GM19238 (cell line): ENCODE results near the gene ZSCAN1.

ENCODE experiments used
- DNase-seq: peaks from one replicate; pipeline ENCODE4 v3.0.0; 2011; ENCODE audit warnings: low spot score; ENCODE audit not compliant: insufficient read length

Gene ZSCAN1

DNA sequence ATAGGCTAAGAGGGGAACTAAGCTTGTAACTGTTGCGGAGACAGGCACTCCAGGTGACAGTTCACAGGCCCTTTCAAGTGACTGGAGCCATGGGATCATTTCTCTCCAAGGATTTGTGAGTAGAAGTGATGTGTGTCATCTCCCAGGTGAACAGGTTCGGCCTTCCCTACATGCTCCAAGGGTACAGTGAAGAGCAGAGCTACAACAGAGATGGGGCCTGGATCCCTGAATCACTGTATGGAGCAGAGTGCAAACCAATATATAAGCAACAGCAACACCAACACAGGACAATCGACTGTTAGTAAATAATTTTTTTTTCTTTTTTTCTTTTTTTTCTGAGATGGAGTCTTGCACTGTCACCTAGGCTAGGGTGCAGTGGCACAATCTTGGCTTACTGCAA is 49.2 kb downstream of the ZSCAN1 start:
- no peak for DNase-seq

DNA sequence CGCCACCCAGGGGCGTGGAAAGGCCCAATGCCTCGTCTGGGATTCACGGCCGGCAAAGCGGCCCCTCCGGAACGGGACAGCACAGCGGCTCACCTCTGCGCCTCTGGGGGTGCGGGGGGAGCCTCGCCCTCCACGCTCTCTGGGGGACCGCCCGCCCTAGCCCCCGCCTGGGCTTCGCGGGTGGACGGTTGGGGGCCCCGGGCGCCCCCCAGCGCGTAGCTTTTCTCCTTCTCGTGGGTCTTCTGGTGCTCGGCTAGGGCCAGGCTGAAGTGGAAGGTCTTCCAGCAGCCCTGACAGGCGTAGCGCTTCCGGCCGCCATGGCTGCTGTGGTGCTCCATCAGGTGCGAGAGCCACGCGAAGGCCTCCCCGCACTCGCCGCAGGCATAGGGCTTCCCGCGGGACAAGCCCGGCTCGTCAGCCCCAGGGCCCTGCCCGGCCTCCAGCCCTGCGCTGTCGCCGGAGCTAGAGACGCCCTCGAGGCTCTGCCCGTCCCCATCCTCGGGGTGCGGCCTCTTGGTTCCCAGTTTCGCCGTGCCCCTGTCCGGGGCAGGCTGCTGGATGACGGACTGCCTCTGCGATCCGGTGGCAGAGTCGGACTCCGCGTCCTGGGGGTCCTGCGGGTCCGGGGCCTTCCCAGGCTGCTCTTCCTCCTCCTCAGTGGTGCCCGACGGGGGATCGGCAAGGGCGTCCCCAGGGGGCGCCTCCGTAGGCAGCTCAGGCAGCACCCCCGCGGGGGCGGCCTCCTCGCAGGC is 50.9 kb downstream of the ZSCAN1 start:
- DNase-seq = no peak

DNA sequence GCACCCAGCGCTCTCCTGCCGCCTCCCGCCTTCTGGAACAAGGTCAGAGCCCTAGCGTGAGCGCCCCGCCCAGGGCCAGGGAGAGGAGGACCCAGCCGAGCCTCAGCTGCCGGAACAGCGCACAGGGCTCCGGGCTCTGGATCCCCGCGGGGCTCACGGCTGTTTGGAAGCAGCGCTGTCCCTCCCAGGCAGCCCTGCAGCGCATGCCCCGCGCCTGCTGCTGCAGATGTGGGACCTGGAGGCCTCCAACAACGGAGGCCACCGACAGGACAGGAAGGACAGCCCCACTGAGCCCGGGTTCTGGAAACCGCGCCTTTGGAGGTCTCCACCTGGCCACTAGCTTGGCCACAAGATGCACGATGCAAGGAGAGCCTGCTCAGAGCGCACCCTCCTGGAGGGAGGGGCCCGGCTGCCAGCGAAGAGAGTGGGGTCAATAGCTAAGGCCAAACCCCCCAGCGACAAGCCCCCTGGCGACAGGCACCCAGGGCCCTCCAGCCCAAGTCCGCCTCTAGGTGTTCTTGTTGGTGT is 51.6 kb downstream of the ZSCAN1 start:
- DNase-seq = no peak

DNA sequence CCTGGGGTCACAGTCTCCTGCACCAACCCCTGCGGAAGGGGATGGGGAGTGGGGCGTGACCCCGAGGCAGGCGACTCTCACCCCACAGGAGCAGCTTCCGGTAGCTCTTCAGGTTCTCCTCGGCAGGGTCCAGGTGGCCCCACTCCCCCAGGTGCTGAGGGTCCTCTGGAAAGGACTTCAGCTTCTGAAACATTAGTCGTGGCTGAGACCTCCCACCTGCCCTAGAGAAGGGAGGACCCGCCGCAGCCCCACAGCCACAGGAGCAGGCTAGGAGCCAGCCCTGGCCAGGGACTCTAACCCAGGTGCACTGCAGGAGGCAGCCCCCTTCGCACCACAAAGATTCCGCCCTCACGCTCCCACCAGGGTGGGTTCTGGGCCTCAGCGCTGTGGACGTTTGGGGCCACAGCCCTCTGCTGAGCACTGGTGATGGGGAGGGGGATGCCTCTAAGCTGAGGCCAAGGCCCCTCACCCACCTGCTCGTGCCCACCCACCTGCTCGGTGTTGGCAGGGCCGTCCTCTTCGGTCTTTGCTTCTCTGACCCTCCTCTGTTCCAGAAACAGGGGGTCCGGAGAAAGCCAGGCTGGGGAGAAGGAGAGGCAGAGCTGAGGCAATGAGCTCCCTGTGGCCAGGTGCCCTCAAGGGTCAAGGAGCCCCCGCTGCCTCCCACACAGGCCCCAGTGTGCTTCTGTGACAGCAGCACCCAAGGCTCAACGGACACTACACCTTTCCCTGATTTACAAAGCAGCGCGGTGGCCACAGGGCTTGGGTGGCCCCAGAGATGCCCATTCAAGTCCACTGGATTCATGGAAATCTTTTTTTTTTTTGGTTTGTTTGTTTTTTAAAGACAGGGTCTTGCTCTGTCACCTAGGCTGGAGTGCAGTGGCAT is 53.2 kb downstream of the ZSCAN1 start:
- no peak for DNase-seq

DNA sequence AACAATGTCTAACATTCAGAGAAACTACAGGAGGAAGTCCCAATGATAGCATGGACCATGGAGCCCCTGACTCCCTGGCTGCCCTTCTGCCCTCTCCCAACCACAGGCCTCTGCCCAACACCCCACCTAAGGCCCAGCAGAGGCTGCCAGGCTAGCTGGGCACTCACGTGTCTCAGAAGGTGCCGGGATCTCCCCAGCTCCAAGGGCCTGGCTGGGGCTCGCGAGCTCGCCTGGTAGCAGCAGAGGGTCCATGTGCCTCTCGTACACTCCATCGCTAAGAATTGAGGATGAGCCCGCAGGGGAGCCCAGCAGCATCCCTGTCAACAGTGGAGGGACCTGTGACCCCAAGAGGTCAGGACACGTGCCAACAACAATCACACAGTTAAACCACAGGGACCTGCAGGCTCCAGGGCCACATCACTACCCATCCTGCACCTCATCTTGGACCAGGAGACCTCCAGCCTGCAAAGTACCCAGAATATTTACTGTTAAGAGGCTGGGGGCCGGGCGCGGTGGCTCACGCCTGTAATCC is 54.8 kb downstream of the ZSCAN1 start:
- DNase-seq = no peak

DNA sequence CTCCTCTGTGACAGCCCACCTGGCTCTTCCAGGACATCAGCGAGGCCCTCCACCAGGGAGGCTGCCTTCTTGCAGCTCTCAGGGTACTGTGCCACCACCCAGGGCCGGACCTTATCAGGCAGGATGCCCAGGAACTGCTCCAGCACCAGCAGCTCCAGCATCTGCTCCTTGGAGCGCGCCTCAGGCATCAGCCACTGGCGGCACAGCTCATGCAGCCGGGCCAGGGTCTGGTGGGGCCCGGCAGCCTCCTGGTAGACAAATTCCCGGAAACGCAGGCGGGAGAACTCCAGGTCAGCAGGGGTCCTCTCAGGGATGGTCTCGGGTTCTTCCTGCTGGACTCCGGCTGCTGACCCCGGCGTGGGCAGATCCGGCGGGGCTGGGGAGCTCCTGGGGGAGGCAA is 56.0 kb downstream of the ZSCAN1 start:
- DNase-seq = no peak

DNA sequence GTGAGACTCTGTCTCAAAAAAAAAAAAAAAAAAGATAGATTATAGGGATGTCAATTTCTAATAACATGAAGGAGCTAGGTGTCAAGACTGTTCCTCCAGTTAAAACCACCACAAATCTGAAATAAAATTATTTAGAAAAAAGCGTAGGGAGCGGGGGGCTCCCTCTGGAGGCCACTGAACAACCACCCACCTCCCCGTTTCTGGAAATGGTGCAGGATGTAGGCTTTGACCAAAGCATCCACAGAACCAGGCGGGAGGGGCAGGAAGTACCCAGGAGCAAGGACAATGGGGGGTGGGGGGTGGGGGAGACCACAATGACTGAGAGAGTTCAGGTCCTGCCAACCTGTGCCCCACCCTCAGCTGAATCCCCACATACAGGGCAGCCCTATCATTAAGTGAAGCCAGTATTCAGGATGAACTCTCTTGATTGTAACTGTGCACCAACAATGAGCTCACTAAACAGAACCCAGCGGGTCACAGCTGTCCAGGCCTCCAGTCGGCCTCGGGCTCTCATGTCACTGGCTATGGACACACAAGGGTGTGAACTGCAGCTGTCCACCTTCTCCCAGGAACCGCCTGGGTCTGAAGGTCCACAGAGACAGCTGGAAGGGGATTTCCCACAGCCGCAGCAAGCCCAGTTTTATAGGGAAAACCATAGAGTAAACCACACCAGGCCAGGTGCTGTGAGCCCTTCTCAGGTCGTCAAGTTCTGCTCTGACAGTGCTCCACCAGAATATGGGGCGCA is 57.6 kb downstream of the ZSCAN1 start:
- DNase-seq = no peak

DNA sequence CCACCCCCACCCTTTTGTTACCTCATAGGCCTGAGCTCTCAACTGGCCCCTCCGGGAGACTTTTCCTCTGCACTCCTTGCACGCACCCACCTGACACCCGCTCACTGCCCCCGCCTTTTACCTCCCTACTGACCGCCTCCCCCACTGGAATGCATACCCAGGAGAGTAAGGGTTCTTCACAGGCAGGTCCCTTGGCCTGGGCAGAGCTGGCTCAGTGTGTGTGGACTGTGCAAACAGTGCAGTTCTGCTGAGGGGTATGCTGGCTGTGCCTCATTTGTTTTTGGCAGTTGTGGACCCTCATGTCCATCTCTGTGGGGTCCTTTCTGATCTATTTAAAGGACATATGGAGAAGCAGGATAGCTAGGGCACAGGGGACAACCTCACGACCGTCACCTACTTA is 59.2 kb downstream of the ZSCAN1 start:
- DNase-seq = no peak

DNA sequence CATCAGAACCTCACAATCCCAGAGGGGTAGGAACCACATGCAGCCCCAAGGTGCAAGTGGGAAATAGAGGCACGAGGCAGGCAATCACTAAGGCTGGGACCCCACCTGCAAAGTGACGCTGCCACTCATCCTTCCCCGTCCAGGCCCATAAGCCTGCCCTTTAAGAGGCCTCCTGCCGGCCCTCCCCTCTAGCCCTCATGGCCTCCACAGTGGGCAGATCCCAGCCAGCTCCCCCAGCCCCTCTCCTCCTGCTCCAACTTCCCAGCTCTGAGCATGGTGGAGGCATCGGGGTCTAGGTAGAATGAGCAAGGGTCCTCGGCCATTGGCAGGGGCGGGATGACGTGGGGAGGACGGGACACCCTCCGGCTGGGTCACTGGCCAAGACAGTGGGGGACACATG is 61.5 kb downstream of the ZSCAN1 start:
- DNase-seq = no peak

DNA sequence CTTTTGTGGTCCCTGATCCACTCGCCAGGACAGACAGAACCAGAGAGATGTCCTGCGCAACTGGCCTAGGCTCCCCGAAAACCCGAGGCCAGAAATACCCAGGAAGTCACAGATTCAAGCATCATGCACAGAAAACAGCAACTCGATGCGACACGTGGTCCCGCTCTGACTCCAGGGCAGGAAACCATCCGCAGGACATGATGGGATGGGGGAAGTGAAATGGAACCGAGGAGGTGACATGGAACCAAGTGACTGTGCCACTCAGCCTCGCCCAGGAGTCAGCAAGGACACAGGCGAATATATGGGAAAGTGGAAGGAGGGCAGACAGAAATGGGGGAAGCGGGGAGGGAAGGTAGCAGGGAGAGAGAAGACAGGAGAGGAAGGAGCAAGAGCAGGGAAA is 63.1 kb downstream of the ZSCAN1 start:
- no peak for DNase-seq

DNA sequence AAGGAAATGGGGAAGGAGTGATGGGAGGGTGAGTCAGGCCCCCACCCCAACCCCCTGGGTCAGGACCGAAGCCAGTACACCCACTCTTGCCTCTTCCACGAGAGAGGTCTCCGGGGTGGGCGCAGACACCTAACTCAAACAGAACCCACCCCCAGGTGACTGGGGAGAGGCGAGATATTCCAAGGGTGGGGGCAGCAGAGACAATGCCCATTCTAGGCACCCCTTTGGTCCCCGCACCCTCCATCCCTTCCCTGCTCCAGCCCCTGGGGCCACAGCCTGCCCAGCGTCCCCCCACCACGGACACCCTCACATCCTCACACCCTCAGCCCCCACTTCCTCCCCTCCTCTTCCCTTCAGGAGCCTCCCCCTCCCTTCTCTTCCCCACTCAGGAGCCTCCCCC is 63.5 kb downstream of the ZSCAN1 start:
- DNase-seq = no peak

DNA sequence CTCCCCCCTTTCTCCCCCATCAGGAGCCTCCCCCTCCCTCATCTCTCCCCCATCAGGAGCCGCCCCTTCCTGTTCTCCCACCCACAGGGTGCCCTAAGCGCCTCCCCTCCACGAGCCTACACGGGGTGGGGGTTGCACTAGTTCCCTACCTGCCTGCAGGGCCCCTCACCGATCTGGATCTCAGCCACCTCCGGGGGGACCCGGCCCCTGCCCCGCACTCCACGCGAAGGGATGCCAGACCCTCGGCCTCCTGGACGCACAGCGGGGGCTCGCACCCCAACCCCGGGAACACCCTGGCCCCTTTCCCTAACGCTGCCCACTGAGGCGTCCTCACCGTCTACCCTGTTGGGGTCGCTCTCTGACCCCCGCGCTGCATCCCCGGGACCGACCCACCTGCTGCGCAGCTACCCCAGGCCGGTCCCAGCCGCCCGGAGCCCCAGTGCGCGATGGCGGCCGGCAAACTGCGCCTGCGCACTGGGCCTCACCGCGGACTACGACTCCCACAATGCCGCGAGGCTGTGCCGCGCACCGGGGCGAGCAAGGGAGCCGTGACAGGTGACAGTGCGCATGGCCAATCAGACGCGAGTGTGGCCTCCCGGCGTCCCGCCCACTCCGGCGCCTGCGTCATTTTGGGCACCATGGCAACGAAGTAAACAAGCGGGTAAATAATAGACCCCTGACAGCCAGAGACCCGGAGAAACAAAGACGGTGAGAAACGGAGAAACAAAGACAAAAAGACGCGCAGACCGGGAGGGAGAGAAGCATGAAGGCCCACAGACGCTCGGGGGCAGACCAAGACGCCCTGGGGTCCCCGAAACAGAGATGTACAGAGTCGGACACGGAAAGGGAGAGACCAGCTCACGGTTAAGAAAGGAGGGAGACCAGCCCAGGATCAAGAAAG is 64.2 kb downstream of the ZSCAN1 start, which contains the start of gene ZSCAN18:
Gene ZSCAN18, minus strand, starts transcription at position 451 of the 901 bp plus-strand sequence. CDS start 7,964 bp downstream, outside the sequence.
- peak; percentile 76 for DNase-seq

DNA sequence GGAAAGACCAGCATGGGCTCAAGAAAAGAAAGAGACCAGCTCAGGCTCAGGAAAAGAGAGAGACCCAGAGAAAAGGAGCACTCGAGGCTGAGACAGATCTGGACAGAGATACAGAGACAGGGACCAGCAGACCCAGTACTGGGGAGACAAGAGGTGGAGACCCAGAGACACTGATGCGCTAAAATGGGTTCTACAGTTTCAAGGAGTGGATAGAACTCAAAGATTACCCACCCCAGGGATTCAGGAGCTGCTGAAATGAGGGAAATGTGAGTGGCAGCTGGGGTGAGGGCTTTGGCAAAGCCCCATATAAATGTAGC is 64.8 kb downstream of the ZSCAN1 start:
- no peak for DNase-seq
